Activated CD8-positive, alpha-beta memory T cell treated with anti-CD3 and anti-CD28 coated beads, Interleukin-2, amount 10 ng/mL, durations not matched to agents 7 days and 5 days (primary cell): ENCODE results near the gene OTUB1. TPM values are rescaled to one million over a fixed set of nuclear protein-coding genes. Genes with fewer than 3 reads are reported as not detected.

Experiments
- ATAC-seq: fragments of 150-1000 bp; cut with Tn5 transposase; one replicate; pipeline ENCODE4 v1.10.0; 2021; ENCODE audit warnings: moderate library complexity
- CTCF ChIA-PET: fragments of 350-600 bp; sonication (Branson Sonifier 250); formaldehyde crosslinking; loops from one replicate; lab custom pipeline; 2021; ENCODE audit warnings: antibody characterized with exemption; lab: Charles Lee
- DNase-seq: peaks from one replicate; pipeline ENCODE4 v3.0.0-alpha.2; 2020
- H3K27ac Mint-ChIP-seq: one replicate; pipeline ENCODE4 v1.8.0; 2021; ENCODE audit warnings: mild to moderate bottlenecking, mixed read lengths
- H3K27me3 Mint-ChIP-seq: one replicate; pipeline ENCODE4 v1.8.0; 2021; ENCODE audit warnings: mixed read lengths
- H3K36me3 Mint-ChIP-seq: one replicate; pipeline ENCODE4 v1.8.0; 2021; ENCODE audit warnings: mild to moderate bottlenecking, mixed read lengths
- H3K4me1 Mint-ChIP-seq: one replicate; pipeline ENCODE4 v1.8.0; 2021; ENCODE audit warnings: mixed read lengths
- H3K4me3 Mint-ChIP-seq: one replicate; pipeline ENCODE4 v1.8.0; 2021; ENCODE audit warnings: mild to moderate bottlenecking, moderate library complexity, mixed read lengths
- H3K9me3 Mint-ChIP-seq: one replicate; pipeline ENCODE4 v1.8.0; 2022; ENCODE audit warnings: low read depth, mixed read lengths
- total RNA-seq, 2 experiments: library from RNA; stranded (reverse); gene quantifications; one replicate each; pipeline ENCODE4 v1.2.3, GENCODE V29; 2021

OTUB1 gene
- total RNA-seq, 2 experiments from 2014 or later, result 90.1 to 97.6 TPM

GRCh38 chr11:64014356-64014755, 28.1 kb downstream of the OTUB1 start:
- CTCF ChIA-PET, result interaction anchor here (0.9 to 1.1 kb wide), 2 partner anchors 14 to 19 kb away, joined by 3 to 4 read pairs; no protein-coding TSS in a partner anchor
- Mint-ChIP-seq H3K27ac (no peak overlapping the region), H3K27me3 (no peaks in the 10 kb centered on the region), H3K4me3 (no peak overlapping the region), H3K4me1 (no peaks in the 10 kb centered on the region), H3K9me3 (peaks cover 8% of the 10 kb centered on the region), H3K36me3 (no peaks in the 10 kb centered on the region)
- DNase-seq (no peak), ATAC-seq (no peak)

- CTCF ChIA-PET, result interaction anchor here (2.4 kb wide), 1 partner anchor 15 kb away, joined by 9 read pairs; no protein-coding TSS in a partner anchor
- ATAC-seq, result no peak
- DNase-seq, result no peak
- no peaks in the 10 kb centered on the region for H3K27me3 Mint-ChIP-seq
- H3K4me1 Mint-ChIP-seq, result no peaks in the 10 kb centered on the region
- H3K9me3 Mint-ChIP-seq, result peaks cover 3% of the 10 kb centered on the region
- no peak overlapping the region for H3K4me3 Mint-ChIP-seq
- H3K36me3 Mint-ChIP-seq, result no peaks in the 10 kb centered on the region
- no peak overlapping the region for H3K27ac Mint-ChIP-seq
Measured at GRCh38 chr11:64015510-64015909, 29.3 kb downstream of the OTUB1 start.

DNA sequence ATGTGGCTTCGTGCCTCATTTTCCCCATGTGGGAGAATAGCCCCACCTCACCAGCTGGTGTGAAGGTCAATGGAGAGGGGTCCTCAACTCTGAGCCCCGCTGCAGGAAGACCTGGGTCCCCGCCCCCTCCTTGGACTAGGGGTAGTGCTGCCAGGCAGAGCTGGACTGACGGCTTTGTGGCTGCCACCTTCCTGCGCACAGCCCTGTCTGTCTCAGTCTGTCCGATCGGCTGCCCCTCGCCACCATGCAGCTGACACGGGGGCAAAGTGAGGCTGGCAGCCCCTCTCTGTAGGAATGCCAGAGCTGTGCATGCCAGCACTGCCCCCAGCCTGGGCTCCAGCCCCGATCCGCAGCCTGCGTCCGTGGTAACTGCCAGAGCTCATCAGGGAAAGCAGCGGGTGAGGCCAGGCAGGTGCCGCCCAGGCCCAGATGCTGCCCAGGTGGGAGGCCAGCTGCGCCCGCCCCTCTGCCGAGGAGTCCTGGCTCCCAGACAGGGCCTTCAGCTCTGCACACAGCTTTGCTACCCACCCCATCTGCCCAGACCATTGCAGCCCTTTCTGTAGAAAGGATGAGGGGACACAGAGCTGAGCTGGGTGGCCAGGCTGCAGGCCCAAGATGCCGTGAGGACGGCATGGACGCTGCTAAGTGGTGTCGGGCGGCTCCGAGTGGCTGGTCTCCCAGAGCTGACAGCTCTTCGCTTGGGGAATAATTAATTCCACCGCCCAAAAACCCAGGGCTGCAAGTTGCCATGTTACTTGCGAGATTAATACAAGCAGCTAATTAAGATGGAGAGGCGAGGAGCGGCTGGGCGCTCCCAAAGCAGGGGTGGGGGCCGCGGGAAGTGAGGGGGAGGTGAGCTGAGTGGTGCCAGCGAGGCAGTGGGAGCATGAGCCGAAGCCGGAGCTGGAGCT, 30.0 kb downstream of the OTUB1 start:
- no peak overlapping the region for H3K27ac Mint-ChIP-seq
- no peak overlapping the region for H3K4me3 Mint-ChIP-seq
- H3K27me3 Mint-ChIP-seq, result no peaks in the 10 kb centered on the region
- CTCF ChIA-PET, result interaction anchor here (0.9 to 2.4 kb wide), 2 partner anchors 16 to 129 kb away, joined by 3 to 9 read pairs; no protein-coding TSS in a partner anchor
- H3K36me3 Mint-ChIP-seq, result no peaks in the 10 kb centered on the region
- no peak for ATAC-seq
- H3K9me3 Mint-ChIP-seq, result no peaks in the 10 kb centered on the region
- no peaks in the 10 kb centered on the region for H3K4me1 Mint-ChIP-seq
- no peak for DNase-seq

GRCh38 chr11:64017945-64018224, 31.6 kb downstream of the OTUB1 start:
- Mint-ChIP-seq H3K4me3 (no peak overlapping the region), H3K4me1 (no peaks in the 10 kb centered on the region), H3K27me3 (no peaks in the 10 kb centered on the region), H3K36me3 (no peaks in the 10 kb centered on the region), H3K27ac (no peak overlapping the region), H3K9me3 (no peaks in the 10 kb centered on the region)
- DNase-seq (no peak), ATAC-seq (no peak)
- CTCF ChIA-PET, result interaction anchor here (1.0 to 1.1 kb wide), 2 partner anchors 18 to 130 kb away, joined by 3 read pairs; no protein-coding TSS in a partner anchor

DNA sequence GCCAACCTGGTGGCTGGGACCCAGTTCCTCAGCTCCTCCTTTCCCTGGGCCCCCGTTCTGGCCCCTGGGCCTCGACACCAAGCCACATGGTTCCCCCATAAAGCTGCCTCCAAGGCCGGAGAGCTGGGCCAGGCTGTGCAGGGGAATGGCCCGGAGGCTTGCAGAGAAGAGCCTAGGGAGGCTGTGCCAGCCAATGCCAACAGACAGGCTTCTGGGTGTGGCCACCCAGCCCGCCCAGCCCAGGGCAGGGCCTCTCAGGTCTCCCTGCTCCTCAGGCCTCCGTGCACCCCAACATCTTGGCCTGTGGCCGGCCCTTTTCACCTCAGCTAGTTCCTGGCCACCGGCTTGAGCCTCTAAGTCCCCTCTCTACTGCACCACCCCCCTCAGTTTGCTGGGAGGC, 32.1 kb downstream of the OTUB1 start:
- Mint-ChIP-seq H3K27ac (no peak overlapping the region), H3K4me3 (no peak overlapping the region), H3K4me1 (no peaks in the 10 kb centered on the region), H3K36me3 (no peaks in the 10 kb centered on the region), H3K9me3 (no peaks in the 10 kb centered on the region), H3K27me3 (no peaks in the 10 kb centered on the region)
- CTCF ChIA-PET, result interaction anchor here (1.0 kb wide), 1 partner anchor 129 kb away, joined by 3 read pairs; no protein-coding TSS in a partner anchor
- no peak for DNase-seq
- ATAC-seq, result no peak

DNA sequence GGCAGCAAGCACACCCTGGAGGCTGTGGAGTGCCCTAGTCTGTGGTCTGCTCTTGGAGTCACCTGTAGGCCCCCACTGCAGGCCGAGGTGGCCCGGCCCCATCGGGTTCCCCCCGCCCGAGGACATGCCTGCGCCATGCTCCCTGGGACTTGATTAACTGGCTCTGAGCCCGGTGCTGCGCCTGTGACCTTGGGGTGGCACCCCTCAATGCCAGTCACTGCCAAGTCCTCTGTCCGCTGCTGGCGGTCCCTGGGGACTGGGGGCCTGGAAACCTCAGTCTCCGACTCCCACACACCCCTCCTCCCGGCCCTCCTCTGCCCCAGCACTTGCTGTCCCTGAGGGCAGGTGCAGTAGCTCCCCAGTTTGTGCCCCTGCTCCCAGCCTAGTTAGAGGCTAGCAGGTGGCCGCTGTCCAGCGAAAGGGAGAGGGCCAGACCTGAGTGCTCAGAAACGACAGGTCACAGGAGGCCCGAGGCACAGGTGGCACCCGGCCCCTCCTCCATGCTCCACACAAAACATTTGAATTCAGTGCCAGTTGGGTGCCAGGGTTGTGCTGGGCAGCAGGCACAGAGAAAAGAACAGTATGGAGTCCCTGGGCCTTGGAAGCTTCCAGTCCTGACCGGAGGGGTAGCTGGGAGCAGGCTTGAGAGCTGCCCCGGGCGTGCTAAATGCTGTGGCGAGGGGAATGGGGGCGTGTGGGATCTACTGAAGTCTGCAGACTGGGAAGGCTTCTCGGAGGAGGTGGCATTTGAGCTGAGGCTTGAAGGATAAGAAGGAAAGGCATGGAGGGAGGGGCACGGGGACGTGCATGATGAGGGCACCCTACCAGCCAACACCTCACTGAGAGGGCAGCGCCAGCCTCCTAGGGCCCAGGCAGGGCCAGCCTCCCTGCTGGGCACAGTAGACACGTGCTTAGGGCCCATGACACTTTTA, 33.1 kb downstream of the OTUB1 start:
- CTCF ChIA-PET, result interaction anchor here (0.7 kb wide), 1 partner anchor 19 kb away, joined by 3 read pairs; no protein-coding TSS in a partner anchor
- DNase-seq, result no peak
- H3K4me3 Mint-ChIP-seq, result no peak overlapping the region
- no peaks in the 10 kb centered on the region for H3K9me3 Mint-ChIP-seq
- H3K36me3 Mint-ChIP-seq, result no peaks in the 10 kb centered on the region
- no peak for ATAC-seq
- H3K4me1 Mint-ChIP-seq, result no peaks in the 10 kb centered on the region
- no peaks in the 10 kb centered on the region for H3K27me3 Mint-ChIP-seq
- no peak overlapping the region for H3K27ac Mint-ChIP-seq

GRCh38 chr11:64020976-64021756, 34.9 kb downstream of the OTUB1 start:
- CTCF ChIA-PET, result no interaction called here
- no peaks in the 10 kb centered on the region for H3K4me1 Mint-ChIP-seq
- DNase-seq (no peak), ATAC-seq (no peak)
- no peaks in the 10 kb centered on the region for H3K9me3 Mint-ChIP-seq
- H3K27ac Mint-ChIP-seq, result no peak overlapping the region
- no peak overlapping the region for H3K4me3 Mint-ChIP-seq
- H3K36me3 Mint-ChIP-seq, result no peaks in the 10 kb centered on the region
- no peaks in the 10 kb centered on the region for H3K27me3 Mint-ChIP-seq

- H3K4me1 Mint-ChIP-seq, result no peaks in the 10 kb centered on the region
- no peaks in the 10 kb centered on the region for H3K36me3 Mint-ChIP-seq
- H3K27me3 Mint-ChIP-seq, result no peaks in the 10 kb centered on the region
- DNase-seq (no peak), ATAC-seq (no peak)
- no peak overlapping the region for H3K4me3 Mint-ChIP-seq
- H3K27ac Mint-ChIP-seq, result no peak overlapping the region
- CTCF ChIA-PET, result no interaction called here
- no peaks in the 10 kb centered on the region for H3K9me3 Mint-ChIP-seq
Measured at GRCh38 chr11:64021757-64022093, 35.5 kb downstream of the OTUB1 start.

DNA sequence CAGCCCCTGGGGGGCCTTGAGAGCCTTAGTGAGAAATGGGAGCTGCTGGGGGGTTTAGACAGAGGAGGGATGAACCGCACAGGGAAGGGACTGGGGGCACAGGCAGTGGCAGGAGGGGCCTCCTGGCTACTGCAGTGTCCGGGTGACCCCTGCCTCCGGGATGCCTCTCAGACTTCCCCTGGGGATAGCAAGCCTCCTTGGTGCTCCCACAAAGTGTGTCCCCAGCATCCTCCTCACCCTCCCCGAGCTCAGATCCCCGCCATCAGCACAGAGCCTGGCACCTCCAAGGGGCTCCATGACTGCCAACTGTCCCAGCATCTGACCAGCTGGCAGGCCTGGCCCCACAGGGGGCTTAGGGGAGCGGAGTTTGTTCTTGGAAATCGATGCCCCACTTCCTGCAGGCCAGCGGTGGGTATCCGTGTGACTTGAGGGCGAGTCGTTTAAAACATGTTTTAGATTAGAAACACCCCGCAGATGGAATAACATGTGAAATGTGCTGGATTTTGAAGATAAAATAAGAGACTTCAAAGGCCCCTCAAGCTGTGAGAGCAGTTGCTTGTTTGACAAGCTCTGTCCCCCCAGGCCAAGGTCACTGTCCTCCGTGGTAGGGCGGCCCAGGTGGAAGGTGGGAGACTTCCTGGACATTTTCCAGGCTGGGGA, 36.0 kb downstream of the OTUB1 start:
- DNase-seq (no peak), ATAC-seq (no peak)
- no peak overlapping the region for H3K27ac Mint-ChIP-seq
- no peaks in the 10 kb centered on the region for H3K4me1 Mint-ChIP-seq
- no peaks in the 10 kb centered on the region for H3K36me3 Mint-ChIP-seq
- CTCF ChIA-PET, result no interaction called here
- peaks cover 4% of the 10 kb centered on the region for H3K27me3 Mint-ChIP-seq
- H3K9me3 Mint-ChIP-seq, result no peaks in the 10 kb centered on the region
- H3K4me3 Mint-ChIP-seq, result no peak overlapping the region

DNA sequence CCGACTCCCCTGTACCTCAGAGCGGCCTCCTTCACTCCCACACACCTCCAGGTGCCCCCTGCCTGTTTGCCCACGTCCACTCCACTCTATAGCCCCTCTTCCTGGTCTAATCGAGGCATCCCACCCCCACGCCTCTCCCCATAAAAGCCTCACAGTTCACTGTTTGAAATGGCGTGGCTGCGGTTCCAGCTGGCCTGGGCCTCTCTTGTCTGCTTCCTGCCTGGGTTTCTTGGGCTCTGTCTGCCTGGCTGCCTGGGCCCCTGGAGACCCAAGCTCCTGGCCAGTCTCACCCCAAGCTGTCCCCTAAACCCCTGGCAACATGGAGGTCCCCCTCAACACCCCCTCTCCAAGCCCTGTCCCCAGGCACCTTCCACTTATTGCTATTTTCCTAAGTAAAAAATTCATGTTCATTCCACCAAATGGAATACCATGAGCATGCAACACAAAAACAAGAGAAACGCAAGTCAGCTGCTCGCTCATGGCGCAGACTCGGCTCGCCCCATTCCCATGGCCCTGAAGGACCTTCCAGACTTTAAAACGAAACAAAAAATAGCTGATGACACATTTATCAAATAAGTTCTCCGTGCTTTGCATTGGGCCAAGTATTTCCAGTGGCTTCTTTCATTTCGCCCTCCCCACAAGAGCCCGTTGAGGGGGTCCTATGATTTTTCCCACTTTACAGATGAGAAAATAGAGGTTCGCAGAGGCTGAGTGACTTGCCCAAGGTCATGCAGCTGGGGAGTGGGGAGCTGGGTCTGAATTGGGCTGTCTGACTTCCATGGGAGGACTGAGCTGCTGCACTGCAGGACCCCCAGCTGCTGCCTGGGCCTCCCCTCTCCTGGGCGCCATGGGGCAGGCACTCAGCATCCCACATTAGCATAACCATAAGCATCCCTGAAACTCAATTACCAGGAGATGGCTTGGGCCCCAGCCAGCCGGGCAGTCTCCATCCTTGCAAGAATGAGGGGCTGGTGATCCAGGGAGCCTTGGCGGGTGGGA, 37.8 kb downstream of the OTUB1 start:
- no peak for ATAC-seq
- H3K4me3 Mint-ChIP-seq, result no peak overlapping the region
- peaks cover 12% of the 10 kb centered on the region for H3K27me3 Mint-ChIP-seq
- no peak for DNase-seq
- no peaks in the 10 kb centered on the region for H3K4me1 Mint-ChIP-seq
- no peaks in the 10 kb centered on the region for H3K9me3 Mint-ChIP-seq
- no peak overlapping the region for H3K27ac Mint-ChIP-seq
- CTCF ChIA-PET, result interaction anchor here (1.3 to 2.4 kb wide), 2 partner anchors 23 to 24 kb away, joined by 3 to 8 read pairs; no protein-coding TSS in a partner anchor
- no peaks in the 10 kb centered on the region for H3K36me3 Mint-ChIP-seq

- Mint-ChIP-seq H3K9me3 (no peaks in the 10 kb centered on the region), H3K36me3 (no peaks in the 10 kb centered on the region), H3K27me3 (peaks cover 13% of the 10 kb centered on the region), H3K4me1 (no peaks in the 10 kb centered on the region), H3K27ac (no peak overlapping the region), H3K4me3 (no peak overlapping the region)
- DNase-seq (no peak), ATAC-seq (no peak)
- CTCF ChIA-PET, result interaction anchor here (0.8 to 2.4 kb wide), 2 partner anchors 24 to 25 kb away, joined by 3 to 8 read pairs; no protein-coding TSS in a partner anchor
Measured at GRCh38 chr11:64025205-64025604, 39.0 kb downstream of the OTUB1 start.
